ENCODE results near the gene PTGES2. TPM values are rescaled to one million over a fixed set of nuclear protein-coding genes. Genes with fewer than 3 reads are reported as not detected.

Gene PTGES2
- total RNA-seq, 4 donors from 2014 or later, result 58.0 to 72.7 (median 60.5) TPM

GRCh38 chr9:128121924-128122808 lies 5.4 kb downstream of the PTGES2 start:
- H3K36me3 ChIP-seq, result peaks cover 14 to 51% (median 44%) of the 10 kb centered on the region in 4 donors
- intact Hi-C loops (cut with DNase I), result no loop called here

GRCh38 chr9:128121466-128121810 lies 6.1 kb downstream of the PTGES2 start:
- DNase-seq (ENCODE audit: extremely low spot score), result no peak
- no peak overlapping the region for H3K27ac ChIP-seq (replicated peaks in 1 of 4)
- no peak overlapping the region for H3K4me3 ChIP-seq
- no peaks in the 10 kb centered on the region for H3K9me3 ChIP-seq
- 81% methylated on average over 4 of the region's 5 CpGs for WGBS
- peaks cover 14 to 51% (median 44%) of the 10 kb centered on the region in 4 donors for H3K36me3 ChIP-seq
- intact Hi-C loops (cut with DNase I), result no loop called here
- TF ChIP-seq POLR2AphosphoS5 (IDR thresholded peaks at IDR 0.05) (no peak), EP300 (IDR thresholded peaks at IDR 0.05) (no peak), CTCF (IDR thresholded peaks at IDR 0.05) (no peak), POLR2A (IDR thresholded peaks at IDR 0.05; ENCODE audit: low read depth) (no peak)
- H3K27me3 ChIP-seq, result no peaks in the 10 kb centered on the region
- H3K4me1 ChIP-seq, result peaks cover 21 to 33% (median 29%) of the 10 kb centered on the region in 4 donors

More at GRCh38 chr9:128121924-128122808, 5.4 kb downstream of the PTGES2 start:
- Histone ChIP-seq H3K4me3 (no peak overlapping the region), H3K27ac (replicated peaks in 1 of 4) (no peak overlapping the region), H3K27me3 (no peaks in the 10 kb centered on the region), H3K9me3 (no peaks in the 10 kb centered on the region), H3K4me1 (peaks cover 25 to 39% (median 35%) of the 10 kb centered on the region in 4 donors)
- WGBS, result 88% methylated on average over 27 of the region's 27 CpGs
- no peak for TF ChIP-seq POLR2A (IDR thresholded peaks at IDR 0.05; ENCODE audit: low read depth)
- DNase-seq (ENCODE audit: extremely low spot score), result no peak

GRCh38 chr9:128120741-128121465 lies 6.6 kb downstream of the PTGES2 start:
- 77% methylated on average over 25 of the region's 29 CpGs for WGBS
- Histone ChIP-seq H3K36me3 (peaks cover 14 to 51% (median 46%) of the 10 kb centered on the region in 4 donors), H3K27ac (replicated peaks in 1 of 4) (no peak overlapping the region), H3K4me1 (peaks cover 16 to 28% (median 24%) of the 10 kb centered on the region in 4 donors), H3K27me3 (no peaks in the 10 kb centered on the region), H3K9me3 (no peaks in the 10 kb centered on the region), H3K4me3 (no peak overlapping the region)
- DNase-seq (ENCODE audit: extremely low spot score), result no peak
- no peak for TF ChIP-seq POLR2AphosphoS5 (IDR thresholded peaks at IDR 0.05)
- intact Hi-C loops (cut with DNase I), result no loop called here

- DNase-seq (ENCODE audit: extremely low spot score), result no peak
- Histone ChIP-seq H3K9me3 (no peaks in the 10 kb centered on the region), H3K27me3 (no peaks in the 10 kb centered on the region), H3K4me1 (peaks cover 9 to 21% (median 17%) of the 10 kb centered on the region in 4 donors), H3K27ac (replicated peaks in 1 of 4) (no peak overlapping the region), H3K4me3 (no peak overlapping the region), H3K36me3 (peaks cover 14 to 55% (median 49%) of the 10 kb centered on the region in 4 donors)
- TF ChIP-seq EP300 (IDR thresholded peaks at IDR 0.05) (no peak), POLR2A (IDR thresholded peaks at IDR 0.05; ENCODE audit: low read depth) (no peak), CTCF (IDR thresholded peaks at IDR 0.05) (no peak), POLR2AphosphoS5 (IDR thresholded peaks at IDR 0.05) (no peak)
- intact Hi-C loops (cut with DNase I), result no loop called here
- 84% methylated on average over 8 of the region's 20 CpGs for WGBS
These were observed 7.3 kb downstream of the PTGES2 start for GRCh38 chr9:128120061-128120740.

GRCh38 chr9:128118971-128119665 lies 8.4 kb downstream of the PTGES2 start:
- 80% methylated on average over 15 of the region's 15 CpGs for WGBS
- TF ChIP-seq CTCF (IDR thresholded peaks at IDR 0.05) (no peak), POLR2AphosphoS5 (IDR thresholded peaks at IDR 0.05) (no peak), EP300 (IDR thresholded peaks at IDR 0.05) (no peak), POLR2A (IDR thresholded peaks at IDR 0.05; ENCODE audit: low read depth) (no peak)
- H3K36me3 ChIP-seq, result peaks cover 17 to 58% (median 54%) of the 10 kb centered on the region in 4 donors

More at GRCh38 chr9:128118971-128119665, 8.4 kb downstream of the PTGES2 start:
- intact Hi-C loops (cut with DNase I), result loop anchor here (5.0 kb wide), 1 partner anchor 87 kb away; no protein-coding TSS in a partner anchor
- H3K4me3 ChIP-seq, result no peak overlapping the region
- H3K4me1 ChIP-seq, result peaks cover 5 to 16% (median 9%) of the 10 kb centered on the region in 4 donors
- H3K27ac ChIP-seq (replicated peaks in 1 of 4), result no peak overlapping the region
- no peaks in the 10 kb centered on the region for H3K9me3 ChIP-seq
- no peak for DNase-seq (ENCODE audit: extremely low spot score)
- H3K27me3 ChIP-seq, result no peaks in the 10 kb centered on the region
